ENCODE measurements around the gene CELF3.
A peak's percentile ranks its signal among the peaks of the same experiment; 100 is the strongest.

DNA sequence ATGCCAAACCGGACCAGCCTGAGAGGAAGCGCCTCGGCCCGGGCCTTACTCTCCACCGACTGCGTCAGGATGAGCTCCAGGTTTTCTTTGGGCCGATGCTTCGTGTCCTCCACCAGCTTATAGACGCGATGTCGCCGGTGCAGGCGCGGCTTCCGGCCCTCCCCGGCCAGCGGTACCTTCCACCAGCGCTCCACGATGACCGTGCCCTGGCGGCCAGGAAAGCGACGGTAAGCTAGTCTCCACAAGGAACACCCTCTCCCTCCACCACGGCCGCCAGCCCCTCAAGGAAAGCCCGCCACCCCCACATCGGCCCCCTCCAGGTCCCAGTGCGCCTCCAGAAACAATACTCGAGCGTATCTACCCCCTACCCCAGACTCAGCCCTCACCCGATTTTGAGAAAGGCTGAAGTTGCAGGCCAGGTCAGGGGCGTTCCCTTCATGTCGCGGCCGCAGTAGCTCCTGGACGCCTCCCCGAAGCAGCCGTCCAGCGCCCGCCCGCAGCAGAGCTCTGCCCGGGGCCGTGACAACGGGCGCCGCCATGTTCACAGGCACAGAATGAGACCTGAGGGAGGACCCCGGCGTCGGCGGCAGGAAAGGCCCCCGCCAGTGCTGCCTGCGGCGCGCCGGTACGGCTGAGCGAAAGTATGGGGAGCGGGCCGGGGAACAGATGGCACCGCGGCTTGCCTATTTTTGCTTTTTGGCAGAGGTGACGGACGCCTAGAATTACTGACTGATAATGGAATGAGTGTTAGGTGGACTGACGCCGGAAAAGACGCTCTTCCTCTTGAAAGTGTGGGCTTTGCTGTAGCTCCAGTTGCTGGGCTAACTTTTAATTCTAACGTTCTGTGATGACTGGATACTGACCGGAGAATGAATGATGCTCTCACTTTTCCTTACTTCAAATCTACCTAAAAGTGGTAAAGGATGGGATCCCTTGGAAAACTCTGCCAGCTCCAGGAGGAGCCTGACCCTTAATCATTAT is 46.6 kb upstream of the CELF3 start, which contains the start of gene MRPL9:
- no peak for TF ChIP-seq USF1 (CRISPR knock-in tag; IDR thresholded peaks at IDR 0.05)
- TF ChIP-seq, protein P1, sequence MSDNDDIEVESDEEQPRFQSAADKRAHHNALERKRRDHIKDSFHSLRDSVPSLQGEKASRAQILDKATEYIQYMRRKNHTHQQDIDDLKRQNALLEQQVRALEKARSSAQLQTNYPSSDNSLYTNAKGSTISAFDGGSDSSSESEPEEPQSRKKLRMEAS (CRISPR knock-in tag; IDR thresholded peaks at IDR 0.05), result no peak
- no peak for TF ChIP-seq ATF2 (CRISPR knock-in tag; IDR thresholded peaks at IDR 0.05; ENCODE audit: borderline replicate concordance, low read depth)
- TF ChIP-seq NFYB (CRISPR knock-in tag; conservative IDR thresholded peaks at IDR 0.05; ENCODE audit: low read depth), result no peak
- TF ChIP-seq, protein P2, sequence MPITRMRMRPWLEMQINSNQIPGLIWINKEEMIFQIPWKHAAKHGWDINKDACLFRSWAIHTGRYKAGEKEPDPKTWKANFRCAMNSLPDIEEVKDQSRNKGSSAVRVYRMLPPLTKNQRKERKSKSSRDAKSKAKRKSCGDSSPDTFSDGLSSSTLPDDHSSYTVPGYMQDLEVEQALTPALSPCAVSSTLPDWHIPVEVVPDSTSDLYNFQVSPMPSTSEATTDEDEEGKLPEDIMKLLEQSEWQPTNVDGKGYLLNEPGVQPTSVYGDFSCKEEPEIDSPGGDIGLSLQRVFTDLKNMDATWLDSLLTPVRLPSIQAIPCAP (CRISPR knock-in tag; IDR thresholded peaks at IDR 0.05), result no peak
- peak; percentile 60 for TF ChIP-seq SP1 (CRISPR knock-in tag; conservative IDR thresholded peaks at IDR 0.05)
- TF ChIP-seq MXD4 (CRISPR knock-in tag; IDR thresholded peaks at IDR 0.05; ENCODE audit: borderline replicate concordance), result no peak
- TF ChIP-seq, protein P3, sequence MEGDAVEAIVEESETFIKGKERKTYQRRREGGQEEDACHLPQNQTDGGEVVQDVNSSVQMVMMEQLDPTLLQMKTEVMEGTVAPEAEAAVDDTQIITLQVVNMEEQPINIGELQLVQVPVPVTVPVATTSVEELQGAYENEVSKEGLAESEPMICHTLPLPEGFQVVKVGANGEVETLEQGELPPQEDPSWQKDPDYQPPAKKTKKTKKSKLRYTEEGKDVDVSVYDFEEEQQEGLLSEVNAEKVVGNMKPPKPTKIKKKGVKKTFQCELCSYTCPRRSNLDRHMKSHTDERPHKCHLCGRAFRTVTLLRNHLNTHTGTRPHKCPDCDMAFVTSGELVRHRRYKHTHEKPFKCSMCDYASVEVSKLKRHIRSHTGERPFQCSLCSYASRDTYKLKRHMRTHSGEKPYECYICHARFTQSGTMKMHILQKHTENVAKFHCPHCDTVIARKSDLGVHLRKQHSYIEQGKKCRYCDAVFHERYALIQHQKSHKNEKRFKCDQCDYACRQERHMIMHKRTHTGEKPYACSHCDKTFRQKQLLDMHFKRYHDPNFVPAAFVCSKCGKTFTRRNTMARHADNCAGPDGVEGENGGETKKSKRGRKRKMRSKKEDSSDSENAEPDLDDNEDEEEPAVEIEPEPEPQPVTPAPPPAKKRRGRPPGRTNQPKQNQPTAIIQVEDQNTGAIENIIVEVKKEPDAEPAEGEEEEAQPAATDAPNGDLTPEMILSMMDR (IDR thresholded peaks at IDR 0.05), result no peak
- TF ChIP-seq, protein P4, sequence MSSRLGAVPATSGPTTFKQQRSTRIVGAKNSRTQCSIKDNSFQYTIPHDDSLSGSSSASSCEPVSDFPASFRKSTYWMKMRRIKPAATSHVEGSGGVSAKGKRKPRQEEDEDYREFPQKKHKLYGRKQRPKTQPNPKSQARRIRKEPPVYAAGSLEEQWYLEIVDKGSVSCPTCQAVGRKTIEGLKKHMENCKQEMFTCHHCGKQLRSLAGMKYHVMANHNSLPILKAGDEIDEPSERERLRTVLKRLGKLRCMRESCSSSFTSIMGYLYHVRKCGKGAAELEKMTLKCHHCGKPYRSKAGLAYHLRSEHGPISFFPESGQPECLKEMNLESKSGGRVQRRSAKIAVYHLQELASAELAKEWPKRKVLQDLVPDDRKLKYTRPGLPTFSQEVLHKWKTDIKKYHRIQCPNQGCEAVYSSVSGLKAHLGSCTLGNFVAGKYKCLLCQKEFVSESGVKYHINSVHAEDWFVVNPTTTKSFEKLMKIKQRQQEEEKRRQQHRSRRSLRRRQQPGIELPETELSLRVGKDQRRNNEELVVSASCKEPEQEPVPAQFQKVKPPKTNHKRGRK (CRISPR knock-in tag; IDR thresholded peaks at IDR 0.05; ENCODE audit: borderline replicate concordance), result no peak
- TF ChIP-seq IRF2 (CRISPR knock-in tag; IDR thresholded peaks at IDR 0.05; ENCODE audit: borderline replicate concordance, low read depth), result no peak
- no peak for TF ChIP-seq FOXJ3 (CRISPR knock-in tag; IDR thresholded peaks at IDR 0.05; ENCODE audit: borderline replicate concordance)
- TF ChIP-seq CREM (CRISPR knock-in tag; IDR thresholded peaks at IDR 0.05), result 0 out of 2 replicates have a peak, but pooled peaks have one; percentile 63
- TF ChIP-seq ZNF671 (CRISPR knock-in tag; IDR thresholded peaks at IDR 0.05), result no peak
